Measurements from ENCODE around the gene TIE1.

Gene TIE1

DNA sequence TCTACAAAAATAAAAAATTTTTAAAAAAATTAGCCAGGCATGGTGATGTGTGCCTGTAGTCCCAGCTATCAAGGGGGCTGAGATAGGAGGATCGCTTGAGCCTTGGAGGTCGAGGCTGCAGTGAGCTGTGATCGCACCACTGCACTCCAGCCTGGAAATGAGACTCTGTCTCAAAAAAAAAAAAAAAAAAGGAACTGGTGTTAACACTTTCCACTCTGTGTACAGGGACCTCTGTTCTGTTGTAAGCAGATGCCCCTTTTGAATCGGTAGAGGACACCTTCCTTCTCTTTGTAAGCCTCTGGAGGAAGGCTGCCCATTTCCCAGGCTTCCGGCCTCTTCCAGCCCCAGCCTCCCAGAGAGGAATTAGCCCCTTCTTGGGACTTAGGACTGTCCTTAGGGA lies 8.1 kb upstream of the TIE1 start:
- no peak for DNase-seq (ENCODE audit: low read depth in 1 of 2, low spot score in 1 of 2)

DNA sequence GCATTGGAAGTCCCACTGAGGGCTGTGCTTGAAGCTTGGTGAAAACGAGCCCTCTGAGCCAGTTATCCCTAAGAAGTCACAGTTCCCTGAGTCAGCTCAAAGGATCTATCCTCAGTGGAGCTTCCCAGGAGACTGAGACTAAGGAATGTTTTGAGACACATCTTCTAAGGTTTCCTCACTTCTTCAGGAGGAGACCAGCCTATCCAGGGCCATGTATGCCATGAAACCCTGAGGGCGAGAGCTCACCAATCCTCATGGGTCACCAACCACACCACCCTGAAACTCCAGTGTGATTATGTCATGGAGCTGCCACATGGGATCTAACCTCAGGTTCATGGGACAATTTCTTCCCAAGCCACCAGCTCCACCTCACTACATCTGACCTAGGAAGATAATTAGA lies 7.6 kb upstream of the TIE1 start:
- DNase-seq (ENCODE audit: low read depth in 1 of 2, low spot score in 1 of 2), result no peak

DNA sequence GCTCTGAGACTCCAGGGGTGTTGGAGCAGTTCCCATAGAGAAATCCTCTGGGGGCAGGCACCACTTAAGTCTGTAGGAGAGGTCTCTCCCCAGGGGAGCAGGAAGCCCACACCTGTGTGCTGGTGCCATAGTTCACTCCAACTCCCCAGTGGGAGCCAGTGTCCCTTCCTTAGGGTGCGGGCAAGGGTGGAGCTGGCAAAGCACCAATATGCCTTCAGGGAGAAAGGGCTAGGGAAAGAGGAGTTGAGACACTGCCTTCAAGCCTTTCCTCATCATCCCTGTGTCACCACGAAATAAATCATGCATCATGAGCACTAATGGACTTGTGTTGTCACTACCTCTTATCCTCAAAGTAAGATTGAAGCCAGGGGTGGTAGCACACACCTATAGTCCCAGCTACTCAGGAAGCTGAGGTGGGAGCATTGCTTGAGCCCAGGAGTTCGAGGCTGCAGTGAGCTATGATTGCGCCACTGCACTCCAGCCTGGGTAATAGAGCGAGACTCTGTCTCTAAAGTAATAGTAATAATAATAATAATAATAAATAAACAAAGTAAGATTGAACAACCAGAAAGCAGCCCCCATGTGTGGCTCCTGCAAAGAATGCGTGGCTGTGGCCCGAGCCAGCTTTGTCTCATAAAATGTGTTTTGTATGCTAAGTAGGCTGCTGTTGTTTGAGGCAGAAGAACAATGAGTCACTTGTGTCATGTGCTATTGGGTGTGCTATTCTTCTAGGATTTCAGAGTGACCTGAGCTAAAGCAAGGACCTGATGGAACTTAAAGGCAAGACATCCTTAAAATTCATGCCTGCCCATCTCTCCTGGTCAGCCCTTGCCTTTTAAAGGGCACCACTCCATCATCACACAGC lies 6.7 kb upstream of the TIE1 start:
- no peak for DNase-seq (ENCODE audit: low read depth in 1 of 2, low spot score in 1 of 2)

DNA sequence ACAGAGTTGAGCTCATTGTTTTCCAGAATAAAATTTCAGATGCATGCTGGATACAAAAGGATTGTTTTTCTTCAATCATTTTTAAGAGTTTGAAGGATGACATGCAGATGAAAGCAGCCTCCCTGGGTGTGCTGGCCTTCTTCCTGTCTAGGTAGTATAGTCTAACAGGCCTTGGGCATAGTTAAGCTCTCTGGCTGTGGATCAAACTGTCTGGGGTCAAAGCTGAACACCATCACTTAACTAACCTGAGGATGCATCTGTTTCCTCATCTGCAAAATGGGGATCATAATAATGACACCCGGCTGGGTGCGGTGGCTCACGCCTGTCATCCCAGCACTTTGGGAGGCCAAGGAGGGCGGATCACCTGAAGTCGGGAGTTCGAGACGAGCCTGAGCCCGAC lies 6.0 kb upstream of the TIE1 start:
- DNase-seq (ENCODE audit: low read depth in 1 of 2, low spot score in 1 of 2), result no peak

DNA sequence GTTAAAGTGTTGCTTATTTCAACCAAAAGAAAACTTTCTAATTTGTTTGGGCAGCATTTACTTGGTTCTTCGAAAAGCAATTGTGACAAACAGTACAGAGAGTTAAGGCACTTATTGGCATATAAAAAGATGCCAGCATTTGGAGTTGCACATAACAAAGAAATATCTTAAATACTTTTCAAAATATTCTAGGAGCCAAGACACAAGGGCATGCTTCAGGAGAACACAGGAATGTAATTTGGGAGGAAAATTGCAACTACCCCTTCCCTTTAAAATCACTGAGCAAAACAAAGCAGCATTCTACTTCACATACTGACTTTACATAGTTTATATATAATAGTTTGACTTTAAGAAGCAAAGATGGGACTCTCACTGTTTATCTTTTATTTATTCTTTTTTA lies 4.6 kb upstream of the TIE1 start:
- no peak for DNase-seq (ENCODE audit: low read depth in 1 of 2, low spot score in 1 of 2)

DNA sequence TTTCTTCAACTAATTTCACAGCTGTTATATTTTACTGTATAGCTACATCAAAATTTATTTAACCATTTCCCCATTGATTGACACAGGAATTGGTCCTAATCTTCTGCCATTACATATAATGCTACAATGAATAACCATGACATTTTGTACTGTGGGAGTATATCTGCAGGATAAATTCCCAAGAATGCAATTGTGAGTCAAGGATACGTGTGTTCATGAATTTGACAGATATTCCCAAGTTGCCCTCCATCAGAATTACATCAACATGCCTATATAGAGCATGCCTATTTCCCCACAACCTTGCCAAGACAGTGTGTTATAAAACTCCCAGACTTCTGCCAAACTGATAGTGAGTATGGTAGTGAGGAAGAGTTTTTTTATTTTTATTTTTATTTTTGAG lies 2.7 kb upstream of the TIE1 start:
- DNase-seq (ENCODE audit: low read depth in 1 of 2, low spot score in 1 of 2), result no peak

DNA sequence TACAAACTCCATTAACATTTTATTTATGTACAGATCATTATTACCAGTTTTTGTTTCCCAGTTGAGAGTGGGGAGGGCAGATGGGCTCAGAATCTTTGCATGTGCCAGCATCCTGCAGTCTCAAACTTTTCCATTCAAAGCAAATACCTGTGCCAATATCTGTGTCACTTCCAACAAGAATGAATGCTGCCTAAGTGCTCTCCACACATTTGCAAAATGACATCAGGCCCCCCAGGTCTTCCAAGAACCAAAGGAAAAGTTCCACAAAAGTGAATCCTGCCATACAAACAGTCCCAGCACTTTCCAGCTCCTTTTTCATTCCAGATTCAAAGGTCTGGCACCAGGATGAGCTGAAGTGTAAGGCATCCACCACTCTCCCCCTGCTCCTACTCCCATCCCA lies 1.7 kb upstream of the TIE1 start:
- no peak for DNase-seq (ENCODE audit: low read depth in 1 of 2, low spot score in 1 of 2)

DNA sequence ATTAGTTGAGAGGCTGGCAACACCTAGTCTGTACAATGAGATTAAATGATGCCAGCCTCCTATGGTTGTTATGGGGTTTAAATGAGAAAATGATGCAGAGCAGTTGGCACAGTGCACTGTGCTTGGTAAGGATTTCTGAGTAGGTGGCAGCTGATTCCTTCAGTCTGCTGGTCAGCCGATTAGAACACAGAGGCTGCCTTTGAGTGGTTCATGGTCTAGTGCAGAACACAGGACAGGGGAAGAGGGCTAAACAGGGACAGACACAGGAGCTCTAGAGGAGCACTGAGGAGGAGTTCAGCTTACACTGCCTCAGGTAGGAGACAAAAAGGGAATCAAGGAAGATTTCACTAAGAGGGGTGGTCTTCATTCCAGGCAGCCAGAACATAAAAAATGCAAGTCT lies 1.4 kb downstream of the TIE1 start:
- DNase-seq (ENCODE audit: low read depth in 1 of 2, low spot score in 1 of 2), result no peak

DNA sequence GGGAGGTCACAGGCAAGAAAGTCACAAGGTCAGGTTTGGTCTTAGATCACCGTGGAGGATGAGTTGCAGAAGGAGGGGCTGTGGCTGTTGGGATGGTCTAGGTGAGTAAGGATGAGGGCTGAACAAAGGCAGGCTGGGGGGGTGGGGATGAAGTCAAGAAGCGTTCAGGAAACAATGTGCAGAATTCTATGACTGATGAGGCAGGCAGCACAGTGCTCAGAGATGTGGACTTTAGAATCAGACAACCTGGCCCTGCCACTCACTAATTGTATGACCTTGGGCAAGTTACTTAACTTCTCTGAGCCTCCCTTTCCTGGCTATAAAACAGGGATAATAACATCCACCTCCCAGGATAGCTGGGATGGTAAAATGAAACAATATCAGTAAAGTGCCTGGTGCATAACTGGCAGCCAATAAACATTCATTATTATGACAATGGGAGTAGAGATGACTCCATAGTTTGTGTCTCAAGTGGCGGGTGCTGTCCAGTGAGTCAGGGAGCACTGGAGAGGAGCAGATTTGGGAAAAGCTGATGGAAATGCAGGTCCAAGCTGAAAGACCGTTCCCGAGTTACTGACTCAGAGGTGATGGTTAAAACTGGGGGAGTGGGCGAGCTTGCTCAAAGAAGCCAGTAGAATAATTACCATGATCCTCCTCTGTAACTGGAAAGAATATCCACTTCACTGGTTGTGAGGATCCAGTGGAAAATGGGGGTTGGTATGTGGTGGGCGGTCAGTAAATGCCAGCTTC lies 2.1 kb downstream of the TIE1 start:
- no peak for DNase-seq (ENCODE audit: low read depth in 1 of 2, low spot score in 1 of 2)

DNA sequence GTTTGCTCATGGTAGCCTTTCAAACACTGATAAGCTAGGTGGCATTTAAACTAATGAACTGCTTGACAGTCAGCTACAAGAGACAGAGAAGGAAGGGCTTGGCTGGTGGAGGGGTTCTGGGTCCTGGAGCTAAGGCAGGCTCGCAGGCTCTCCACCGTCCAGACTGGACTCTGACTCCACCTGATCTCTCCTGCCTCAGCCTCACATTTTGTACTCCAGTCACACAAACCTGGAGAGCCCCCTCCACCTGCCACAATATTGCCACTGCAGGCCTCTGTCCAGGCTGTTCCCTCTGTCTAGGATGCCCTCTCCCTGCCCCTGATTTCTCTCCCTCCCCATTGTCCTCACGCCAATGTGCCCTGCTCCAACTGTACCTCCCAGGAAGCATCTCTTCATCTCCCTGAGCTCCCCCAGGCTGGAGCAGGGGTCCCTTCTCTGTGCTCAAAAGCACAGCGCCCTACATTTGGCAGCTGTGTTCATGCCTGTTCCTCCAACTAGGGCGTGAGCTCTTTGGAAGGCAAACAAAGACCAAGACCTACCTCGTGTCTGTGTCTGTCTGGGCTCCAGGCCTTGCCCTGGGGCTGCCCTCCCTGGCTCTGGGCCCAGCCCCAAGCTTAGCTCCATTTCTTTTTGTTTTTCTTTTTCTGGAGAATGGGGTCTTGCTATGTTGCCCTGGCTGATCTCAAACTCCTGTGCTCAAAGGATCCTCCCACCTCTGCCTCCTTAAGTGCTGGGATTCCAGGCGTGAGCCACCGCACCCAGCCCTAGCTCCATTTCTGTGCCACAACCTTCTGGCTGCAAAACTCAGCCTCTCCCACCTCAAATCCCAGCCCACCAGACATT lies 2.9 kb downstream of the TIE1 start:
- DNase-seq (ENCODE audit: low read depth in 1 of 2, low spot score in 1 of 2), result no peak

DNA sequence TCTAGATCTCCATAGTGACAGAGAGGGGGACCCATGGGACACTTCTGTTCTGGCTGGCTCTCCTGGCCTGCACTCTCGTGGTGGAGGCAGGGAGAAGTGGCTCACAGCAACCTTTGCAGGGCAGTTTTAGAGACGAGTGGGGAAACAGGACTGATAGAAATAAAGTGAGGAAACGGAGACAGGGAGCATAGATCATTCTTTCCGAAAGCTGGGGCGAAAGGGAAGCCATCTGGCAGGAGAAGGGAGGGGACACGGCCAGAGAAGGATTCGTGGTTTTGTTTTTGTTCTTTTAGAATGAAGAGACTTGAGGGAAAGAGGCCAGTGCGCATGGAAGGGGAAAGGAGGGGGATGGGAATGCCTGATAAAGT lies 3.5 kb downstream of the TIE1 start:
- no peak for DNase-seq (ENCODE audit: low read depth in 1 of 2, low spot score in 1 of 2)

DNA sequence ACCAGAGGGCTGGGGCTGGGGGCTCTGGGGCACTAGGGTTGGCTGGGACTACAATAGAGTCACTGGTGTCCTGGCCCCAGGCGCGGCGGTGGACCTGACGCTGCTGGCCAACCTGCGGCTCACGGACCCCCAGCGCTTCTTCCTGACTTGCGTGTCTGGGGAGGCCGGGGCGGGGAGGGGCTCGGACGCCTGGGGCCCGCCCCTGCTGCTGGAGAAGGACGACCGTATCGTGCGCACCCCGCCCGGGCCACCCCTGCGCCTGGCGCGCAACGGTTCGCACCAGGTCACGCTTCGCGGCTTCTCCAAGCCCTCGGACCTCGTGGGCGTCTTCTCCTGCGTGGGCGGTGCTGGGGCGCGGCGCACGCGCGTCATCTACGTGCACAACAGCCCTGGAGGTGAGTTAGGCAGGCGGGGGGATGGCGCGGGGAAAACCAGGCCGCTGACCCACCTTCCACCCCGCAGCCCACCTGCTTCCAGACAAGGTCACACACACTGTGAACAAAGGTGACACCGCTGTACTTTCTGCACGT lies 4.1 kb downstream of the TIE1 start:
- DNase-seq (ENCODE audit: low read depth in 1 of 2, low spot score in 1 of 2), result no peak

DNA sequence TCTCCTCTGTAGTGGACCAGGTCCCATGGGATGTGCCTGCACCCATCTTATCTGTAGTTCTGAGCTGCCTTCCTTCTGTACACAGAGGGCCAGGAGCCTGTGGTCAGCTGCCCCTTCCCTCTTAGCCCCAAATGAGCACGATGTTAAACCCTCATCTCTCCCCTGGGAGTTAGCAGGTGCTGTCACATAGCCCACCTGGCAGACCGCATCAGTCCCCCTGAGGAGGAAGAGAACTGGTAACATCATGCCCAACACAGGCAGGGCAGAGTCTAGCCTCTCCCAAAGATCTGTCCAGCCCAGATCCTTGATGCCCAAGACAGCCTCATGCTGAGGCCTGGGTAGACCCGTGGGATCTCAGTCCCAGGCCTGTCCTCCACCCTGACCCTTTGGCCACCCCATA lies 4.7 kb downstream of the TIE1 start:
- no peak for DNase-seq (ENCODE audit: low read depth in 1 of 2, low spot score in 1 of 2)

DNA sequence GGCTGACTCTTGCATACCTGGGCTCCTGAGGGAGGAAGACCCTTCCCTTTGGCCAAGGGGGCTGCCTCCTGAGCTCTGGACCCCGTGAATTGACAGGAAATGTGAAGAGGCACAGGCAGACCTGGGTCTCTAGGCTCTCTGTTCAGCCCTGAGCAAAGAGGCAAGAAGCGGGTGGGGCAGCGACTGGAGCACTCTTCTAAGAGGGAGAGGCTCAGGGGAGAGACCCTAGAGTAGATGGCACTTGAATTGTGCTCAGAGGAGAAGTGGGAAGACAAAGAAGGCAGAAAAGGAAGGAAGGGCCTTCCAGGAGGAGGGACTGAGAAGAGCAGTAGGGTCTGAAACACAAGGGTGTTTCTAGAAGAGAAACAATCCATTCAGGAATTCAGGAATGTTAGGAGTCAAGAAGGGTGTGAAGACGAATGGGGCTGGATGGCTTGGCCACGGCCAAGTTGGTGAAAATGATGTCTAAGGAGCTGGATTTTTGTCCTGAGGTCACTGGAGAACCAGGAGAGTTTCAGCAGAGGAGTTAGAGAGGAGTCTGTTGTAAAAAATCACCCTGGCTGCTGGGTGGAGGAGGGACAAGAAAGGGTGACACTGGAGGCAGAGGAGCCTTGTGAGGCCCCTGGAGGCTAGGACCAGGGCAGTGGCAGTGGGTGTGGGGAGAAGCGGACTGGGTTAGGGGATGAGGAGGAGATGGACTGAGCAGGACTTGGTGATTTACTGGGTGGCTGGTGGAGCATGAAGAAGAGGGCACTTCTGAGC lies 5.3 kb downstream of the TIE1 start:
- no peak for DNase-seq (ENCODE audit: low read depth in 1 of 2, low spot score in 1 of 2)

DNA sequence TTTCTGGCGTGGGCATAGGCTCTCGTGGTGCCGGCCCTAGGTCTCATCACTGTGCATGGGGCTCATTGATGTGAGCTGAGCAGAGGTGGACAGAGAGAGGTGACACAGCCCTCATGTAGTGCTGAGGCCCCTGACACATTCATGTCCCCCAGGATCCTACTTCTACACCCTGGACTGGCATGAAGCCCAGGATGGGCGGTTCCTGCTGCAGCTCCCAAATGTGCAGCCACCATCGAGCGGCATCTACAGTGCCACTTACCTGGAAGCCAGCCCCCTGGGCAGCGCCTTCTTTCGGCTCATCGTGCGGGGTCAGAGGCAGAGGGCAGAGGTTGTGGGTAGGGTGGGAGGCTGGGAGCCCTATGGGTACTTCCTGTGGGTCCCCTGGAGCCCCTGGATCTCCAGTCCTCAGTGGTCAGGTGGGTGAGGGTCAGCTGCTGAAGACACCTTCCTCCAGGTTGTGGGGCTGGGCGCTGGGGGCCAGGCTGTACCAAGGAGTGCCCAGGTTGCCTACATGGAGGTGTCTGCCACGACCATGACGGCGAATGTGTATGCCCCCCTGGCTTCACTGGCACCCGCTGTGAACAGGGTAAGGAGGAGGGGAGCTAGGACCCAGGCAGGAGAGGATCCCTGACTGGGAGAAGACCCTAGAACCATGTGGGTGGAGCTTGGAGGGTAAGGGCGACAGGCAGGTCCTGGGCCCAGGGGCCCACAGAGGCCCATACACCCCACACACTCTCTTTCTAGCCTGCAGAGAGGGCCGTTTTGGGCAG lies 6.1 kb downstream of the TIE1 start:
- DNase-seq (ENCODE audit: low read depth in 1 of 2, low spot score in 1 of 2), result no peak

DNA sequence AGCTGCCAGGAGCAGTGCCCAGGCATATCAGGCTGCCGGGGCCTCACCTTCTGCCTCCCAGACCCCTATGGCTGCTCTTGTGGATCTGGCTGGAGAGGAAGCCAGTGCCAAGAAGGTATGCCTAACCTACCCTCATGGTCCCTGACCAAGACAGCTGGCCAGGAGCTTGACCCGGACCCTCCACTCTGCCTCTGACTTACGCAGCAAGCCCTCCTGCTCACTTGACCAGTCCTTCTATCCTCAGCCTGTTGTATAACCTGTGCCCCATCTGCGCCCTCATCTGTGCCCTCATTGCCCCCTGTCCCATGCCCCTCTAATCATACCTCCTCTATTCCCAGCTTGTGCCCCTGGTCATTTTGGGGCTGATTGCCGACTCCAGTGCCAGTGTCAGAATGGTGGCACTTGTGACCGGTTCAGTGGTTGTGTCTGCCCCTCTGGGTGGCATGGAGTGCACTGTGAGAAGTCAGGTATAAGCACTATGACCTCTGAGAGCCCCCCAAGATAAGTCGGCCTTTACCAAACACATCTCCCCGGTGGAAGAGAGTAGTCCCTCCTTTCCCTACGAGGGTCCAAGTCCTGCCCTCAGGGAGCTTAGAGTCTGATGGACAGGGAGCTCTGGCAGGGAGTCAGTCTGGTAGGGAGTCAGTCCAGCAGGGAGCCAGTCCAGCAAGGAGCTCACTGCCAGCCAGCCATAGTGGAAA lies 6.8 kb downstream of the TIE1 start:
- no peak for DNase-seq (ENCODE audit: low read depth in 1 of 2, low spot score in 1 of 2)

DNA sequence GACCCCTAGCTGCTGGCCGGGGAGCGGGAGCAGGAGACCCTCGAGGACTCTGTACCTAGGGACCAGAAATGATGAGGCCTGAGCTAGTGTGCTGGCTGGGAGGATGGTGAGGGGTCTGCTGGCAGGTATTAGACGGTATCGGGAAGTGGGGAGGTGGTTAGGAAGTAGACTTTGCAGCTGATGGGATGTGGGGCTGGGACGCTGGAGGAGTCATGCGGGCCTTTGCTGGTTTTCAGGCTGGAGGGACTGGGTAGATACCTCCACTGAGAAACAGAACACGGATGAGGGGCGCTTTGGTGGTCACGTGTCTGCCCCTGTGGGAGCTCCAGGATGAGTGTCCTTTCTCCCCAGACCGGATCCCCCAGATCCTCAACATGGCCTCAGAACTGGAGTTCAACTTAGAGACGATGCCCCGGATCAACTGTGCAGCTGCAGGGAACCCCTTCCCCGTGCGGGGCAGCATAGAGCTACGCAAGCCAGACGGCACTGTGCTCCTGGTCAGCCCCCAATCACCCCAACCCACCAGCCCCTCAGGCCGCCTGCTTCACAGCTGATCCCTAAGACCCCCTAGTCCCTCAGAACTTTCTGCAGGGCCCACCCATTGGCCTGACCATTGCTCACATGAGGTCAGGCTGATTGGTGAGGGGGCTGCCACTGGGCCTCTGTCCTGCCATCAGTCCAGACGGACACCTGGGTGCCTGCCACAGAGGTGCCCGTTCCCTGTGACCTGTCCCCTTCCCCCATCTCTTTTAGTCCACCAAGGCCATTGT lies 8.0 kb downstream of the TIE1 start:
- no peak for DNase-seq (ENCODE audit: low read depth in 1 of 2, low spot score in 1 of 2)

DNA sequence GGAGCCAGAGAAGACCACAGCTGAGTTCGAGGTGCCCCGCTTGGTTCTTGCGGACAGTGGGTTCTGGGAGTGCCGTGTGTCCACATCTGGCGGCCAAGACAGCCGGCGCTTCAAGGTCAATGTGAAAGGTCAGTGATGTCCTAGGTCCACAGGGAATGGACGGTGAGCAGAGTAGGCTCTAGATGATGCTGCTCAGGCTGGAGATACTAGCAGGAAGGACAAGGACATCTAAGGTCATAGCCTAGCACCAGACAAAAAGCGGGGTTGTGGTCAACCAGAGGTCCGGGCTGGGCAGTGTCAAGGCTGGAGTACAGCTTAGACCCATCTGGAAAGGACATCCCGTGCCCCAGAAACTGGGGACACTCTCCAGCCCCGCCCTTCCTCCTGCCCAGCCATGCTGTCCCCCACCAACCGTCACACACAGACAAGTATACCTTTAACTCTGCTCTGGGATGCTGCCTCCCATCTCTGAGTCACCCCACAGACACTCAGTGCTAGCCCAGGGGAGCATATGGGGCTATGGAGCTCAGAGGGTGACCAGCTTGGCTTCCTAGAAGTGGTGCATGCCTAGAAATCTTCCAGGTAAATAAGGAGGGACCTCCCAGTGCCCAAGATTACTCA lies 8.7 kb downstream of the TIE1 start:
- no peak for DNase-seq (ENCODE audit: low read depth in 1 of 2, low spot score in 1 of 2)

Data from activated CD4-positive, alpha-beta T cell treated with anti-CD3 and anti-CD28 coated beads, Interleukin-2, amount 50 U/mL, for 24 hours (primary cell).